Cardiac septum (tissue), 1 donor: Measurements from ENCODE around the gene PLCXD1. TPM values are rescaled to one million over a fixed set of nuclear protein-coding genes. Genes with fewer than 3 reads are reported as not detected.
"Not testable (repeated sequence)": the region's sequence is repeated elsewhere in the genome, so short reads cannot be mapped to it uniquely, and the experiment has no call there.

ENCODE experiments used
- DNase-seq: peaks from one replicate; pipeline ENCODE4 v3.0.0-alpha.2; 2020; ENCODE audit warnings: low spot score
- intact Hi-C: fragments of 100-400 bp; cut with DNase I; formaldehyde crosslinking; loops from one replicate; pipeline ENCODE4 v1.14.0; 2022
- total RNA-seq: library from RNA; stranded (reverse); fragmentation: NEBNext Ultra II Directional; extraction: Animal tissue kit (Norgen Biotek cat#: 25700); gene quantifications from one replicate; pipeline ENCODE4 v1.2.1, GENCODE V29; 2021
- donor health status: DM: no; HTN: no; CAD: no.

PLCXD1 gene
- total RNA-seq, 1 donor from 2014 or later: 3.4 TPM

GRCh38 chrX:261167-261918, 19.8 kb upstream of the PLCXD1 start:
- no peak for DNase-seq
- intact Hi-C loops: no loop called here

GRCh38 chrX:261919-262352, 19.2 kb upstream of the PLCXD1 start:
- no peak for DNase-seq
- intact Hi-C loops: no loop called here

- intact Hi-C loops: no loop called here
- DNase-seq: no peak
These were observed 18.7 kb upstream of the PLCXD1 start for GRCh38 chrX:262381-262909.

- intact Hi-C loops, DNase-seq: not testable (repeated sequence)
These were observed 17.2 kb upstream of the PLCXD1 start for GRCh38 chrX:264006-264405.

GRCh38 chrX:264634-265455, 16.3 kb upstream of the PLCXD1 start:
- no peak for DNase-seq
- intact Hi-C loops: no loop called here

GRCh38 chrX:265502-265901, 15.7 kb upstream of the PLCXD1 start:
- no peak for DNase-seq
- intact Hi-C loops: no loop called here

GRCh38 chrX:267771-268261, 13.4 kb upstream of the PLCXD1 start:
- no peak for DNase-seq
- intact Hi-C loops: no loop called here

- intact Hi-C loops: no loop called here
- peak; percentile 41 for DNase-seq
These were observed 10.3 kb upstream of the PLCXD1 start for GRCh38 chrX:270848-271367.

GRCh38 chrX:274904-275475, 6.2 kb upstream of the PLCXD1 start:
- intact Hi-C loops: no loop called here

GRCh38 chrX:275476-275966, 5.7 kb upstream of the PLCXD1 start:
- DNase-seq: peak; percentile 72
- intact Hi-C loops: no loop called here

More at GRCh38 chrX:274904-275475, 6.2 kb upstream of the PLCXD1 start:
- peak; percentile 70 for DNase-seq

GRCh38 chrX:275967-276580, 5.1 kb upstream of the PLCXD1 start:
- DNase-seq: peak; percentile 92
- intact Hi-C loops: no loop called here

- intact Hi-C loops: no loop called here
- DNase-seq: peak; percentile 79
These were observed 4.5 kb upstream of the PLCXD1 start for GRCh38 chrX:276581-277201.

GRCh38 chrX:279757-280604, 1.2 kb upstream of the PLCXD1 start:
- intact Hi-C loops: loop anchor here (5.0 kb wide), 1 partner anchor 107 kb away; the partner anchor contains the start of gene PPP2R3B
- peak; percentile 64 for DNase-seq

GRCh38 chrX:280722-281121, 459 bp upstream of the PLCXD1 start:
- intact Hi-C loops: loop anchor here (5.0 kb wide), 1 partner anchor 107 kb away; the partner anchor contains the start of gene PPP2R3B
- DNase-seq: not testable (repeated sequence)

GRCh38 chrX:282000-282681, 960 bp downstream of the PLCXD1 start:
- intact Hi-C loops: loop anchor here (5.0 kb wide), 1 partner anchor 105 kb away; the partner anchor contains the start of gene PPP2R3B

GRCh38 chrX:283115-283845, 2.1 kb downstream of the PLCXD1 start:
- intact Hi-C loops: loop anchor here (5.0 kb wide), 1 partner anchor 104 kb away; the partner anchor contains the start of gene PPP2R3B
- DNase-seq: peak; percentile 93

More at GRCh38 chrX:282000-282681, 960 bp downstream of the PLCXD1 start:
- not testable (repeated sequence) for DNase-seq
